GM12874 (cell line): ENCODE measurements around the gene WDR64.

Experiments
- CTCF ChIP-seq: IDR thresholded peaks from 2 replicates; pipeline ENCODE4 v1.5.1; 2011; ENCODE audit warnings: low read depth, mild to moderate bottlenecking, control low read depth, low read length, moderate library complexity; ENCODE audit not compliant: insufficient read depth

The WDR64 gene

GRCh38 chr1:241682921-241683320 is 30.8 kb downstream of the WDR64 start:
- TF ChIP-seq CTCF: no peak

GRCh38 chr1:241684108-241684507 is 32.0 kb downstream of the WDR64 start:
- TF ChIP-seq CTCF: no peak

GRCh38 chr1:241688940-241689368 is 36.9 kb downstream of the WDR64 start:
- no peak for TF ChIP-seq CTCF

GRCh38 chr1:241695246-241696171 is 43.4 kb downstream of the WDR64 start:
- TF ChIP-seq CTCF: no peak

- TF ChIP-seq CTCF: no peak
Measured at GRCh38 chr1:241696172-241696814, 44.2 kb downstream of the WDR64 start.

- TF ChIP-seq CTCF: no peak
Measured at GRCh38 chr1:241696815-241697639, 44.9 kb downstream of the WDR64 start.

- TF ChIP-seq CTCF: no peak
Measured at GRCh38 chr1:241697640-241698018, 45.5 kb downstream of the WDR64 start.
